NCI-H2029 (cell line): ENCODE measurements around the gene PIGU.
A peak's percentile ranks its signal among the peaks of the same experiment; 100 is the strongest.
"Not testable (repeated sequence)": the region's sequence is repeated elsewhere in the genome, so short reads cannot be mapped to it uniquely, and the experiment has no call there.

Experiments
- DNase-seq: peaks from one replicate; lab custom pipeline; 2025; lab: John Stamatoyannopoulos, UW

Gene PIGU

DNA sequence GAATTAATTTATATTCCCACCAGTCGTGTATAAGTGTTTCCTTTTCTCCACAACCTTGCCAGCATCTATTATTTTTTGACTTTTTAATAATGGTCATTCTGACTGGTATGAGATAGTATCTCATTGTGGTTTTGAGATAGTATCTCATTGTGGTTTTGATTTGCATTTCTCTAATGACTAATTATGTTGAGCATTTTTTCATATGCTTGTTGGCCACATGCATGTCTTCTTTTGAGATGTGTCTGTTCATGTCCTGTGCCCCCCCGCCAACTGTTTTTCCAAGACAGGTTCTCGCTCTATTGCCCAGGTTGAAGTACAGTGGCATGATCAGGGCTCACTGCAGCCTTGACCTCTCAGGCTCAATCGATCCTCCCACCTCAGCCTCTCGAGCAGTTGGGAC lies 15.1 kb downstream of the PIGU start:
- not testable (repeated sequence) for DNase-seq

DNA sequence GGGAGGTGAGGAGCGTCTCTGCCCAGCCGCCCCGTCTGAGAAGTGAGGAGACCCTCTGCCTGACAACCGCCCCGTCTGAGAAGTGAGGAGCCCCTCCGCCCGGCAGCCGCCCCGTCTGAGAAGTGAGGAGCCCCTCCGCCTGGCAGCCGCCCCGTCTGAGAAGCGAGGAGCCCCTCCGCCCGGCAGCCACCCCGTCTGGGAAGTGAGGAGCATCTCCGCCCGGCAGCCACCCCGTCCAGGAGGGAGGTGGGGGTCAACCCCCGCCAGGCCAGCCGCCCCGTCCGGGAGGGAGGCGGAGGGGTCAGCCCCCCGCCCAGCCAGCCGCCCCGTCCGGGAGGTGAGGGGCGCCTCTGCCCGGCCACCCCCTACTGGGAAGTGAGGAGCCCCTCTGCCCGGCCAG lies 18.2 kb downstream of the PIGU start:
- not testable (repeated sequence) for DNase-seq

DNA sequence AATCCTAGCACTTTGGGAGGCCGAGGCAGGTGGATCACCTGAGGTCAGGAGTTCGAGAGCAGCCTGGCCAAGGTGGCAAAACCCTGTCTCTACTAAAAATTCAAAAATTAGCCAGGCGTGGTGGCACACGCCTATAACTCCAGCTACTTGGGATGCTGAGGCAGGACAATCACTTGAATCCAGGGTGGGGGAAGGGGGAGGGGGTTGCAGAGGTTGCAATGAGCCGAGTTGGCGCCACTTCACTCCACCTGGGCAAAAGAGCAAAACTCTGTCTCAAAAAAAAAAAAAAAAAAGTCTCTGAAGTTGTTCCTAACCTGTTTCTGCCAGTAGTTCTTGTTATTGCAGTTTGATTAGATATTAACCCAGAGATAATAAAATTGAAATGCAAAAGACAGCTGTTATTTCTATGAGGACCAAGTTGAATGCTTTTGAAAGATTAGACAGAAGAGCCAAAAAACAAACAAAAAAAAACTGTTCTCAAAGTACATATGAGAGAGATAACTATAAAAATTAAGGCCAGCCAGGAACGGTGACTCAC lies 22.6 kb downstream of the PIGU start:
- DNase-seq: no peak

DNA sequence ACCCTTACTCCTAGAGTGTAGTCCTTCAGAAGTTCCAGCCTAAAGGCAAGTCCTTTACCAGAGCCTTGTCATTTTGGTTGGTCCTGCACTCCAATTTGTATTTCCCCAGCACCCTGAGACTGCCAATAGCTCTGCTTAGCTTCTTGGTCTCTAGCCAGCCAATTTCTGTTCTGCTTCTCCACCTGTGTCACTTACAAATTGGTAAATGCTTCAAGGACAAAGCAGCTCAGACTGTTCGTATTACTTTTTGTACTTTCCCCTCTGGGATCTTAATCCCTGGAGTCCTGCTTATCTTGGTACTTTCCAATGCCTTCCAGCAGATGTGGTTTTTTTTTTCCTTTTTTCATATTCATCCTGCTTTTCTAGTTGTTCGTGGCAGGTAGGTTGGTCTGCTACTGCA lies 25.7 kb downstream of the PIGU start:
- no peak for DNase-seq

DNA sequence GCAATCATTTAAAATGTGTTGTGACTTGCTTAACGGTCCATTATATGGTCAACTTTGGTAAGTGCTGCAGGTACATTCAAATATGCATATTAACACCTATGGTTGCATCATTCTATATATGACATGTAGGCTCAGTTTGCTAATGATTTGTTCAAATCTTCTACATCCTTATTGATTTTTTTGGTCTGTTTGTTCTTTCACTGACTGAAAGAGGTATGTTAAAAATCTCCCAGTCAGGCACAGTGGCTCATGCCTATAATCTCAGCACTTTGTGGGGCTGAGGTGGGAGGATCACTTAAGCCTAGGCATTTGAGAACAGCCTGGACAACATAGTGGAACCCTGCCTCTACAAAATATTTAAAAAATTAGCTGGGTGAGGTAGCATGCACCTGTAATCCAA lies 29.2 kb downstream of the PIGU start:
- DNase-seq: no peak

DNA sequence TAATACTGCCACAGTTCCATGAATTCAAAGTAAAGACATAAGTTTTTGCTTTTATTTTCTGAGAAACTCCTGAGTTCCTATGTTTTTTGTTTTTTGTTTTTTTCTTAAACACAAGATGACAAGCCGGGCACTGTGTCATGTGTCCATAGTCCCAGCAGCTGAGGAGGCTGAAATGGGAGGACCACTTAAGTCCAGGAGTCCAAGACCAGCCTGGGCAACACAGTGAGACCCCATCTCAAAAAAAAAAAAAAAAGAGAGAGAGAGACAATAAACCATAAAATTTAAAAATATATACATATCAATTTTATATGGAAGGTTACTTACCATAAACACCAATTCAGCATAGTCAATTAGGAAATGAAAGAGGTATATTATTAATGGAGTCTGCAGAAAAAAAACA lies 31.9 kb downstream of the PIGU start:
- no peak for DNase-seq

DNA sequence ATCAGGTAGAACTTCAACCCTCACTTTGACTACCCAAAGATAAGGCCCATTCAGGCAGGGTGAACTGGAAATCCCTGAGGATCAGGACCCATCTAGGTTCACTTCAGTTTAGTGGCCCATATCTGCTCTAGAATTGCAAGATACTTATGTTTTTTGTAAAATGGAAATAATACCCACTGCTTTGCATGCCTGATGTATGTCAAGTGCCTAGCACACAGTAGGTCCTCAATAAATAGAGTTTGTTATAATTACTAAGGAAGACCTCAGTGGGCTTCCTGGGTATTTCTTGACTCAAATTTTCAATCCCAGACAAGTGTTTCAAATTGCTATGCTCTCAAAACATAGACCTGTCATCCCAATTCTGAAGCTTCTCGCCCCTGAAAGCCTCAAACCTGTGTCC lies 32.5 kb downstream of the PIGU start:
- DNase-seq: no peak

DNA sequence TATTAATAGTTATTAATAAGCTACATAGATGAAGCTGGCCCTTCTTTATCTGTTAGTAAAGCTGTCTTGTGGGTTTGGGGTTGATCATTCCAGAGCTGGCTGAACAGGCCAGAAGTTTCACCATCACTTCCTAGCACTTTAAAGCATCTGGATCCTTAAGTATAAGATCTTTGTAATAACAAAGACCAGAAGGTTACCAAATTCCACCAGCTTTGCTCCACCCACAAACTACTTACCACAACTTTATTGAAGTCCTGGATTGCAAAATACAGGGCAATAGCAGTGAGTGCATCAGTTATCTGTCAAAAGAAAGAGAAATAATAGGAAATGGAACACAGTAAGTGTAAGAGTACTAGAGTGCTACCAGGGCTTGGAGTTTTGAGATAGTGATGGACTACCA lies 33.0 kb downstream of the PIGU start:
- no peak for DNase-seq

DNA sequence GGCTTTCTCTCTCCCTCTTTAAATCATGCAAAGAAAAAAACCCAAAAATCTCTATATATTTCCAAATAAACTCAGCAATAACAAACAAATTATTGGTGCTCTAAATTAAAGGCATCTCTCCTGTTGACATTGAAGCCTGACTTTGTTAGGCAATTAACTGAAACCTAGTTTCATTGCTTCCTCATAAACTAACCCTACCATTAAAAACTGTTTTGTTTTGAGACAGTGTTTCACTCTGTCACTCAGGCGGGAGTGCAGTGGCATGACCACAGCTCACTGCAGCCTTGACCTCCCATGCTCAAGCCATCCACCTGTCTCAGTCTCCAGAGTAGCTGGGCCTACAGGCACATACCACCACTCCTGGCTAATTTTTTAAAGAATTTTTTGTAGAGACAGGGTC lies 34.9 kb downstream of the PIGU start:
- DNase-seq: no peak

DNA sequence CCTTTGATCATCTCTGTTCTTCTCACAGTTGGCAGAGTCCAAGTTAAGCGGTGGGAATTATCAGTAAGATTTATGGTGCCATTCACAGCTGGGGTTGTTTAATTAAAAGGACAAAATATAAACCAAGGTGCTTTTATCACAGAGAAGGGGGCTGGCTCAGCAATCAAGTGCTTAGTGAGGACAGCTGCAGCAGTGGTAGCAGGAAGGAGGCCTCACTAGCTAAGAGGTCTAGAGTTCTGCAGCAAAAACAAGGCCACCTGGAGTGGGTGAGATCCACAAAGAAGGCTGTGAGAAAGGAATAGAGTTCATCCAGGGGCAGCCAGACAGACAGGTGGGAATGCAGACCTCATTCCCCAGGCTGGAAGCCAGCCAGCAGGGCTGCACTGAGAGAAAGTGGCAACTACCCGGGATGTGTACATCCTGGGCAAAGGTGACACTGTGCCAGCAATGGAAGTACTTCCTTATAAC lies 37.1 kb downstream of the PIGU start:
- DNase-seq: peak; percentile 78

DNA sequence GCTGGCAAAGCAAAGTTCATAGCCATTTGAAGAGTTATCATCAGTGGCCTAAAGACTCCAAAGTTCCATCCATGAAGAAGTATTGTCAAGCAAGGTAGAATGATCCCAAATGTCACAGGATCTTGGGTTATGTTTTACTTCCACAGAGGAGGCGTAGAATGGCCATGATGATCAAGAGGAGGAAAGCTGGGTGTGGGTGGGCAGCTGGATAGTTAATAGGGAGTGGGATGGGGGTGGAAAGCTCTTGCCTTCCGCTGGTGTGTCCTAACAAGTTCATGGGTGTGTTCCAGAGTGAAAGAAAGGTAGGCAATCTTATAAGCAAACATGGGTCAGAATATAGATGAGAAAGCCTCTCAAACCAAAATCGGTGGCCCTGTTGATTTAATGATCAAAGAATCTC lies 38.4 kb downstream of the PIGU start:
- DNase-seq: no peak

DNA sequence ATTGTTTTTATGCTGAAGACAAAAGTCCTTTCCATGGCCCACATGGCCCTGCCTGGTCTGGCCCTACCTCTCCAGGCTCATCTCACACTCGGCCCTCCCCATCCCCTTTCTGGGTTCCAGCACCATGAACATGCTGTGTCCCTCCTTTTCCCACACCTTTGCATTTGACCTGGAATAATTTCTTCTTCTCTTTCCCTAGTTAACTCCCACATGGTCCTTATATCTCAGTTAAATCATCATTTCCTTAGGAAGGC lies 38.9 kb downstream of the PIGU start:
- DNase-seq: no peak

DNA sequence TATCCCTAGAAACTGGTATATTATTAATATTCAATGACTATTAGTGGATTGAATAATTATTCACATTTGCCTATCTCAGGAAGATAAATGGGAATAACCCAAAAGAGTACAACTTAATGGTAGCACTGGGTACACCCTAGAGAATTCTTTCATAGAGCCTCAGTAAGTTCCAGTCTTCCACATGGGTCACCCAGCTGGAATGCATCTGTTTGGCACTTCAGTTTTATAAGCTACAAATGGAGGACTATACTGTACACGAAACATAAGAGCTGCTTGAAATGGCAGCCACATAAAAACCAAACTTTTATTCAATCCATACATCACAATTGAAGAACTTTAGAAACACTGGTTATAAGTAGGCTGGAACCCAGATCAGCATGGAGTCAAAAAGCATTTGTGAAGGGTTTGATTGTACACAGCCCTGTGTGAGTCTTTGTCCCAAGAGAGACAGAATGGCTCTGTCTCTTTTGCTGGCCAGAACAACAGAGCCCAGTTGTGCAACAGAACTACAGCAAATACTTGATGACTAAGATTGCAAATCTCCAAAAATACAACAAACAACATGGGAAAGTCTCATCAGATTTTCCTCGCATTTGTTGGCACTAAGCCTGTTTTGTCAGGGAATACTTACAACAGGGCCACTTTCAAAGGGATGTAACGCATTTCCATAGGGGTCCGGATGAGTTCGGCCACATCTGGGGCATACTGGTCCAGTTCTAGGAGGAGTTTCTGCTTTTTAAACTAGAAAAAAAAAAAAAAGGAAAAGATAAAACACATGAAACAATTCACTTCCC lies 39.5 kb downstream of the PIGU start:
- DNase-seq: no peak

DNA sequence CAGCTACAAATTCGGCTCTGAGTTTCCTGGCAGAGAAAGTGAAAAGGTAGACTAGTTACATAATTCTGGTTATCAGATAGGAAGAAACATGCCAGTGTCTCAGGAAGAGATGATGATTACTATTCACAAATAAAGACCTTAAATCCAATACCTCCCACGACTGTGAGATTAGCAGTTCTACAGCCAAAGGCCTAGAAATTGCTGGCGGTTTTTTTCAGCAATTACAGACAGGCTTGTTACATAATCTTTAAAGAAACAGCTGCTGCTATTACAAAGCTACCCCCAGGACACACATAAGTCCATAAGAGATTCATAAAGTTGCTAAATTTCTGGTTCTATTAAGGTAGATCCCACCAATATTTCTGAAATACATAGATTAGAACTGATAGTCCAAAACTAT lies 40.2 kb downstream of the PIGU start:
- no peak for DNase-seq

DNA sequence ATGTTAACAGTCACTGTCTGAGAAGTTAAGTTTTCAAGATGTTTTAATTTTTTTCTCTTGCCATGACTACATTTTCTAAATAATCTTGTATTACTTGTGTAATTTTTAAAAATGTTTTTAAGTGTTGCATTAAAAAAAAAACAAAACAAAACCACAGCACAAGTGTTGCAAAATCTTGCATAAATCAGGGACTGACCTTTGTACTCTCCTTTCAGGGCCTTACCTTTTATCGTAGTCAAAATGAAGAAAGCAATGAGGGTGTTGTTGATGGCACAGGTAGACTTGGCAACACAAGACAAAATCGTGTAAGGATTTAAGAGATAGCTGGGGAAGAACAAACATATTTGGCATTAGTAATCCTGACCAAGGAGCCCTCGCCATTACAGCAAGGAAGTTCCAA lies 42.5 kb downstream of the PIGU start:
- no peak for DNase-seq

DNA sequence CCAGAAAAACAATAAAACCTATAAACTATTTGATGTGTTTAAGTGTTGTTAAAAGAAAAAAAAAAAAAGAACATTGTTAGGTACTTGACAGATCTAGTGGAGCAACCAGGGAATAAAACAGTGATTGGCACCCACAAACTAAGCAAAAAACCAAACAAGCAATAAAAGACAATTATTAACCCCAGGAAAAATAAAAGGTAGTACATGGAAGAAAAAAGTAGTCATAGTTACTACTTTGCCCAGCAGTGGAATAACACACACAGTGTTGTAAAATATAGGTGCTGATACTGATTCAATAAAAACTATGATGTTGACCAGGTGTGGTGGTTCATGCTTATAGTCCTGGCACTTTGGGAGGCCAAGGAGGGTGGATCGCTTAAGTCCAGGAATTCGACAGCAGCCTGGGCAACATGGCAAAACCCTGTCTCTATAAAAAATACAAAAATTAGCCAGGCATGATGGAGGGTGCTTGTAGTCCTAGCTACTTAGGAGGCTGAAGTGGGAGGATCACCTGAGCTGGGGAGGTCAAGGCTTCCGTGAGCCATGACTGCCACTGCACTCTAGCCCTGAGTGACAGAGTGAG lies 43.9 kb downstream of the PIGU start:
- no peak for DNase-seq

DNA sequence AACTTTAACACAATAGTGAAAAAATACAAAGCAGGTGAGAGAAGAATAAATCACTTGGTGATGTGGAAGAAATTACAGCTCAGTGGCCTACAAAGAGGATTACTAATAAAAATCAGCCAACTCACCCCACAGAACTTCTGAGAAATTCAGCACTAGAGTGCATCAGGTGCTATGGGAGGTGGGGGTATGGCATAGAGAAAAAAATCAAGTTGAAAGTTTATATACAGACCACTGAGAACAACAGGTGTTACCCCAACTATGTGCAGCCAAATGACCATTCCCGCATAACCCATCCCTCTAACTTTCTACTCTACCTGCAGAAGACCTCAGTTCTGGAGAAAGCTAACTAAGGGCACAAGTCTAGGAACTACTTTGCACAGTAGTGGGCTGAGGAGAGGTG lies 47.0 kb downstream of the PIGU start:
- DNase-seq: no peak

DNA sequence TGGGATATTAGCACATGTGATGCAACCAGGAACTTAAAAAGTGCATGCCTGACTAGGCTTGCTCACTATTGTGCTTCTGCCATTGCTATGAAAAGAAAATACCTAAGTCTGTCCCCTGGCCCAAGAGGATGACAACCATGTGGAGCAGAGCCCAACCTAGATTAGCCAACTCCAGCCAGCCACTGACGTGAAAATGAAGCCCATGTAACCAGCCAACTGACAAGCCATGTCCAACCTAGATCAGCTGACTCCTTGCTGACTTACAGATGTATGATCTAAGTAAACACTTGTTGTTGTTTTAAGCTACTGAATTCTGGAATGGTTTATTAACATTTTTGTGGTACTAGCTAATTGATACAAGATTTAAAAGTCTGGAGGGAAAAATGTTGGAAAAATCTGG lies 47.5 kb downstream of the PIGU start:
- no peak for DNase-seq

DNA sequence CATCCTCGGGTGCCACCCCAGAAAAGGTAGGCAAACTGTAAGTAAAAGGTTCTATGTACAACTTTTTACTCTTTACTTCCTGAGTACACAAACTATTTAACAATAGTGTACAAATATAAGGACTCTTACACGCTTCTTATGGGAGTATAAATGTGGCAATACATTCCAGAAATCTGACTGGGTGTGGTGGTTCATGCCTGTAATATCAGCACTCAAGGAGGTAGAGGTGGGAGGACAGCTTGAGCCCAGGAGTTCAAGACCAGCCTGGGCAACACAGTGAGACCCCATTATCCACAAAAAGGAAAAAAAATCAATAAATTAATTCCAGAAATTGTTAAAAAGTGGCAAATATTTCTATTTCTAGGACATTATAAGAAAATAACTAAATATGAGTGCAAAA lies 48.9 kb downstream of the PIGU start:
- DNase-seq: no peak

DNA sequence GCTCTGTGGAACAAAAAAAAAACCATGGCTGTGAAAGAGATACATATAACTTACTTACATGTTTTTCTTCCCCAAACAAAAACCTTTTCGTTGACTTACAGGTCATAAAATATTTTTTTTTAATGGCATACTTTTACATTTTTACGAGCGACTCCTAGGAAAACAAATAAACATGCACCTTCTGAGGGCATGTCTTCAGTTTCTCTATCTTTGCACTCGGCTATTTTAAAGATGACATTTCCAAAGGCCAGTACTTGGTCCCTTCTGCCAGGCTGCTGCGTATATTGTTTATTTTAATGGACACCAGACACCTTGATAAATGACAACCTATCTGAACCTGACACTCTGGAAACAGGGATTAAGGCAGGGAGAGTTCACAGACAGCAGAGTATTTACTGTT lies 49.4 kb downstream of the PIGU start:
- peak; percentile 51 for DNase-seq

DNA sequence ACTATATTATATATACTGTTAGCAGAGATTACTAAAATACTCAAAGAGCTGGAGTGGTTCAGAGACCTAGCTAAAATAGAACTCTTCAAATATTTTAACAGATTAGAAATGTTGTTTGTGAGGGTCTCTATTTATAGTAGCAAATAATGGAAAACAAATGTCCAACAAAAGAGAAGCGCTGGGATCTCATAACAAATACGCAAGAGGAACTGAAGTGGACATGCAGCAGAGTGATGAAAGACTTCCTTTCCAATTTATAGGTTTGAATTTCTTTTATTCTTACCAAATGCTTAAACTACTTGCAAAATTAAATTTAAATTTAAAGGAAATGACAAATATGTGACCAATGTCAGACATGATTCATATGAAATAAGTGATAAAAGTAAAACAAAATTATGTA lies 49.9 kb downstream of the PIGU start:
- no peak for DNase-seq

DNA sequence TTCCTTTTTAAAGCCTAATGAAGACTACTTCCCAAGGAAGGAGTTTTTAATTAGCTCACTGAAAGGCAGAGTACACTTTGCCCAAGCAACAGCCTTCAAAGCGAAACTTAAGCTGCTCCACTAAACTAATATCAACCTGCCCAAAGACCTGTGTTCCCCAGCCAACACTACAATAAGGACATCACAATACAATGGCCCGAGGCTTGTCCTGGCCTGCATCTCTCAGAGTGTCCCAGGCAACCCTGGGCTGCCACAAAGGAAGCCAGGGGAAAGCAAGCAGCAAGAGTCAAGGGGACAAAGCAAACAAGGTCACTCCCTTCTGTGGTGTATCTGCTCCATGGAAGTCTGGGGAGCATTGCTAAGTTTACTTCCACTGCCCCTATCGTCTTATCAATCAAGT lies 52.3 kb downstream of the PIGU start:
- no peak for DNase-seq

DNA sequence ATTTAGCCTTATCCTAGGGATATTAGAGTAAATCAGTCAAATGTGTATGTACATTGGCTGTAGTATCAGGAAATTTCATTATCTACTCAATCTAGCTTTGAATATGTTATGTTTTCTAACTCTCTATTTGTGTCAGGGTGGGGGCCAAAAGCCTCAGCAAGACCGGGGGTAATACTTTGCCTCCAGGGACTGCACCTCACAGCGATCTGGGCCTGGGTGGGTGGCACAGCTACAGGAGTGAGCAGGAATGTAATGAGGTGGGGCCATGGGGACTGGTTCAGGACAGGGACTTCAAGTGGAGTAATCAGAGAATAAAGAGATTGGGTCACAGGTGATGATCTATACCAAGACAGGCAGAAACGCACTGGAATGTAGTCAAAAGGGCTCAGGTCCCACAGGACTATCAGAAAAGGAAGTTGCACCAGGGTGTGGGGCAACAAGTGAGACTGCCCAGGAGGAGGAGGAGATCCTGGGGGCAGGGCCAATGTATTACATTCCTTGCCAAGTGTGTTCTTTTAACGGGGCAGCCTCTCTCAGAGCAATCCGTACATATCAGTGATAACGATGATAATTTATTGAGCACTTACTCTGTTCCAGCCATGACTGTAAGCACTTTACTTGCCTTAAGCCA lies 54.0 kb downstream of the PIGU start:
- no peak for DNase-seq
